OCI-LY1 (cell line): ENCODE measurements around the gene ARHGEF17.

Experiments
- H2AFZ ChIP-seq: fragments of 200-600 bp; sonication (generic), shearing (Covaris generic); 2 replicates; pipeline ENCODE4 v1.6.0; 2014; ENCODE audit warnings: antibody characterized with exemption, mild to moderate bottlenecking, low read length
- H3F3A ChIP-seq: fragments of 200-600 bp; sonication (generic), shearing (Covaris generic); 2 replicates; pipeline ENCODE4 v1.6.0; 2014; ENCODE audit warnings: mild to moderate bottlenecking, antibody characterized with exemption, low read length, moderate library complexity; ENCODE audit not compliant: insufficient read depth
- H3K27ac ChIP-seq: fragments of 200-600 bp; sonication (generic); 2 replicates; pipeline ENCODE4 v1.5.1; 2014; ENCODE audit warnings: low read length, mixed run types, mild to moderate bottlenecking, low read depth; ENCODE audit not compliant: poor library complexity, severe bottlenecking
- H3K27me3 ChIP-seq: fragments of 200-600 bp; sonication (generic); 2 replicates; pipeline ENCODE4 v1.6.0; 2014; ENCODE audit warnings: antibody characterized with exemption, mild to moderate bottlenecking, low read length, moderate library complexity; ENCODE audit not compliant: insufficient read depth
- H3K36me3 ChIP-seq: fragments of 200-600 bp; sonication (generic); 2 replicates; pipeline ENCODE4 v1.6.1; 2014; ENCODE audit warnings: mild to moderate bottlenecking, antibody characterized with exemption, low read length, moderate library complexity, mixed read lengths; ENCODE audit not compliant: insufficient read depth
- H3K4me1 ChIP-seq: fragments of 200-600 bp; sonication (generic); 2 replicates; pipeline ENCODE4 v1.5.1; 2014; ENCODE audit warnings: mild to moderate bottlenecking, low read length, moderate library complexity; ENCODE audit not compliant: insufficient read depth, severe bottlenecking
- H3K4me2 ChIP-seq: fragments of 200-600 bp; sonication (generic), shearing (Covaris generic); 2 replicates; pipeline ENCODE4 v1.6.1; 2014; ENCODE audit warnings: low read length
- H3K4me3 ChIP-seq: fragments of 200-600 bp; sonication (generic); 2 replicates; pipeline ENCODE4 v1.5.1; 2014; ENCODE audit warnings: low read length, low read depth, mild to moderate bottlenecking, mixed read lengths; ENCODE audit not compliant: poor library complexity, severe bottlenecking
- H3K79me2 ChIP-seq: fragments of 200-600 bp; shearing (Covaris generic); 2 replicates; pipeline ENCODE4 v1.6.1; 2016; ENCODE audit warnings: mixed run types, low read length, mixed read lengths; ENCODE audit not compliant: insufficient read depth
- H3K9ac ChIP-seq: fragments of 200-600 bp; sonication (generic), shearing (Covaris generic); 2 replicates; pipeline ENCODE4 v1.6.1; 2014; ENCODE audit warnings: mild to moderate bottlenecking, low read length, mixed read lengths
- H3K9me2 ChIP-seq: fragments of 200-600 bp; sonication (generic), shearing (Covaris generic); 2 replicates; pipeline ENCODE4 v1.6.1; 2014; ENCODE audit warnings: low read depth, mild to moderate bottlenecking, low read length, mixed read lengths
- H3K9me3 ChIP-seq: fragments of 200-600 bp; shearing (Covaris generic); 2 replicates; pipeline ENCODE4 v1.6.1; 2014; ENCODE audit warnings: low read length, mixed read lengths
- H4K20me1 ChIP-seq: fragments of 200-600 bp; sonication (generic), shearing (Covaris generic); 2 replicates; pipeline ENCODE4 v1.6.0; 2016; ENCODE audit warnings: mild to moderate bottlenecking, low read length; ENCODE audit not compliant: insufficient read depth
- EZH2 ChIP-seq: fragments of 200-600 bp; sonication (generic), shearing (Covaris generic); IDR thresholded peaks from 2 replicates; pipeline ENCODE4 v1.8.0; 2017; ENCODE audit warnings: borderline replicate concordance, mixed run types, mild to moderate bottlenecking, antibody characterized with exemption, low read length, moderate library complexity, mixed read lengths
- TF ChIP-seq, protein P1 (sequence below): fragments of 200-600 bp; sonication (generic), shearing (Covaris generic); IDR thresholded peaks from 2 replicates; pipeline ENCODE4 v1.5.1; 2017; ENCODE audit warnings: mild to moderate bottlenecking, antibody characterized with exemption, low read length, moderate library complexity, mixed read lengths

ARHGEF17 gene

GRCh38 chr11:73321604-73322381, 13.7 kb downstream of the ARHGEF17 start:
- Histone ChIP-seq H3K4me3 (no peak overlapping the region), H3F3A (no peaks in the 10 kb centered on the region), H3K27me3 (no peaks in the 10 kb centered on the region), H3K4me2 (no peak overlapping the region), H3K4me1 (no peaks in the 10 kb centered on the region), H3K9me3 (no peaks in the 10 kb centered on the region), H3K9ac (no peak overlapping the region), H3K79me2 (no peaks in the 10 kb centered on the region), H2AFZ (no peak overlapping the region), H3K9me2 (no peaks in the 10 kb centered on the region), H4K20me1 (no peaks in the 10 kb centered on the region), H3K27ac (no peak overlapping the region), H3K36me3 (no peaks in the 10 kb centered on the region)
- TF ChIP-seq EZH2: no peak
- TF ChIP-seq, protein P1, sequence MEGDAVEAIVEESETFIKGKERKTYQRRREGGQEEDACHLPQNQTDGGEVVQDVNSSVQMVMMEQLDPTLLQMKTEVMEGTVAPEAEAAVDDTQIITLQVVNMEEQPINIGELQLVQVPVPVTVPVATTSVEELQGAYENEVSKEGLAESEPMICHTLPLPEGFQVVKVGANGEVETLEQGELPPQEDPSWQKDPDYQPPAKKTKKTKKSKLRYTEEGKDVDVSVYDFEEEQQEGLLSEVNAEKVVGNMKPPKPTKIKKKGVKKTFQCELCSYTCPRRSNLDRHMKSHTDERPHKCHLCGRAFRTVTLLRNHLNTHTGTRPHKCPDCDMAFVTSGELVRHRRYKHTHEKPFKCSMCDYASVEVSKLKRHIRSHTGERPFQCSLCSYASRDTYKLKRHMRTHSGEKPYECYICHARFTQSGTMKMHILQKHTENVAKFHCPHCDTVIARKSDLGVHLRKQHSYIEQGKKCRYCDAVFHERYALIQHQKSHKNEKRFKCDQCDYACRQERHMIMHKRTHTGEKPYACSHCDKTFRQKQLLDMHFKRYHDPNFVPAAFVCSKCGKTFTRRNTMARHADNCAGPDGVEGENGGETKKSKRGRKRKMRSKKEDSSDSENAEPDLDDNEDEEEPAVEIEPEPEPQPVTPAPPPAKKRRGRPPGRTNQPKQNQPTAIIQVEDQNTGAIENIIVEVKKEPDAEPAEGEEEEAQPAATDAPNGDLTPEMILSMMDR: no peak

DNA sequence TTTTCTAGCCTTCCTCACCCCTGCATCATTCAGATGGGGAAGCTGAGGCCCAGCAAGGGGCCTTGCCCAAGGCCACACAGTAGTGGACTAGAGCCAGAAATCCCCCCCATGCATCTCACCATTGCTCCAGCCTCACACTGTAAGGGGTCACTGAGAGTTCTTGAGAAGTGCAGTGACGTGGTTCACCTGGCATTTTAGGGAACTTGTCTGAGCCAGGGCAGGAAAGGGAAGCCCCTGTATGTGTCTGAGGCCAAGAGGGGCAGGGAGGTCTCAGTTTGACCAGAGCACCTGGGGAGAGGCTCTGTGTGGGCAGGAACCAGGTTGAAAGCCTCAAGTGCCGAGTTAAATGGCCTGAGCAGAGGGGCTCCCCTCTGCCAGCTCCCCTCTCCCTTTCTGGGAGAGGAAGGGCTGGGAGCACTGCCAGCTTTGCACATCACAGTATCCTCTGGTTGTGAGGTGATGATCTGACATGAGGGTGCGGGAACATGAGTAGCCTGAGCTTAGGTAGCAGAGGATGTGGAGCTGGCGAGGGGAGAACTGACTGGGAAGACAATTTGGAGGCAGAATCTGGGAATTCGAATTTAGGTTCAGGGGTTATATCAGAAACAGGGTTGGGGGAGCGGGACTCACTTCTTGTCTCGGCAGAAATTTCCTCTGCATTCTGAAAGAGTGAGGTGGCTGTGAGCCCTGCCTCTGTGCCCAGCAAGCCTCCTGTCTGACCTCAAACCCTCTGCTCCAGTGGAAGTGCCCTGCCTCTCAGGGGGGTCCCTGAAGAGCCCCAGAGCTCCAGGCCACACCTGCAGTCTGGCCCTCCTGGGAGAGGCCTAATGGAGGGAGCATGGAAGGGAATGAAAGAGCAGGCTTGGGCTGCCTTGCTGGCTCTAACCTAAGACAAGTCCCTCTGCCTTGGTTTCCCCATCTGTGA, 14.6 kb downstream of the ARHGEF17 start:
- no peak overlapping the region for H3K4me2 ChIP-seq
- H3K27ac ChIP-seq: no peak overlapping the region
- no peaks in the 10 kb centered on the region for H3K79me2 ChIP-seq
- H3K36me3 ChIP-seq: no peaks in the 10 kb centered on the region
- H3K4me3 ChIP-seq: no peak overlapping the region
- H4K20me1 ChIP-seq: no peaks in the 10 kb centered on the region
- no peaks in the 10 kb centered on the region for H3K27me3 ChIP-seq
- TF ChIP-seq EZH2: no peak
- TF ChIP-seq, protein P1: no peak
- no peak overlapping the region for H3K9ac ChIP-seq
- no peak overlapping the region for H2AFZ ChIP-seq
- no peaks in the 10 kb centered on the region for H3K9me3 ChIP-seq
- no peaks in the 10 kb centered on the region for H3F3A ChIP-seq
- H3K4me1 ChIP-seq: no peaks in the 10 kb centered on the region
- no peaks in the 10 kb centered on the region for H3K9me2 ChIP-seq

GRCh38 chr11:73323464-73323863, 15.4 kb downstream of the ARHGEF17 start:
- Histone ChIP-seq H3K9me3 (no peaks in the 10 kb centered on the region), H3K4me3 (no peak overlapping the region), H3K36me3 (no peaks in the 10 kb centered on the region), H3K9me2 (no peaks in the 10 kb centered on the region), H3K4me2 (no peak overlapping the region), H3K27me3 (no peaks in the 10 kb centered on the region), H4K20me1 (no peaks in the 10 kb centered on the region), H3K4me1 (no peaks in the 10 kb centered on the region), H3K9ac (no peak overlapping the region), H3K79me2 (no peaks in the 10 kb centered on the region), H3K27ac (no peak overlapping the region), H3F3A (no peaks in the 10 kb centered on the region), H2AFZ (no peak overlapping the region)
- no peak for TF ChIP-seq EZH2
